T-helper 17 cell (primary cell): ENCODE measurements around the gene RFTN1. TPM values are rescaled to one million over a fixed set of nuclear protein-coding genes. Genes with fewer than 3 reads are reported as not detected.
A peak's percentile ranks its signal among the peaks of the same experiment; 100 is the strongest.

Experiments
- ATAC-seq: fragments of 150-1000 bp; cut with Tn5 transposase; 2 replicates; pipeline ENCODE4 v1.10.0; 2021; ENCODE audit warnings: mild to moderate bottlenecking, moderate library complexity
- DNase-seq, 3 donors: peaks; one replicate each; pipeline versions ENCODE4 v3.0.0 to v3.0.0-alpha.2; 2020 to 2021
- H3K9me3 ChIP-seq: one replicate; pipeline ENCODE4 v1.7.0; 2013; ENCODE audit warnings: low read length, mild to moderate bottlenecking; ENCODE audit not compliant: control insufficient read depth, poor library complexity, severe bottlenecking
- H3K27ac Mint-ChIP-seq: one replicate; pipeline ENCODE4 v1.8.0; 2022; ENCODE audit warnings: mild to moderate bottlenecking, moderate library complexity, mixed read lengths
- H3K27me3 Mint-ChIP-seq: one replicate; pipeline ENCODE4 v1.8.0; 2022; ENCODE audit warnings: mixed read lengths
- H3K36me3 Mint-ChIP-seq: one replicate; pipeline ENCODE4 v1.8.0; 2022; ENCODE audit warnings: low read depth, mixed read lengths
- H3K4me1 Mint-ChIP-seq: one replicate; pipeline ENCODE4 v1.8.0; 2022; ENCODE audit warnings: mild to moderate bottlenecking, mixed read lengths
- H3K4me3 Mint-ChIP-seq: one replicate; pipeline ENCODE4 v1.8.0; 2022; ENCODE audit warnings: mild to moderate bottlenecking, moderate library complexity, mixed read lengths
- total RNA-seq, 4 donors: library from RNA in 2 of 4; stranded (reverse) in 2 of 4; gene quantifications; one replicate each; pipeline ENCODE4 v1.2.3 and lab custom pipeline; 2022 to 2026

The RFTN1 gene, protein sequence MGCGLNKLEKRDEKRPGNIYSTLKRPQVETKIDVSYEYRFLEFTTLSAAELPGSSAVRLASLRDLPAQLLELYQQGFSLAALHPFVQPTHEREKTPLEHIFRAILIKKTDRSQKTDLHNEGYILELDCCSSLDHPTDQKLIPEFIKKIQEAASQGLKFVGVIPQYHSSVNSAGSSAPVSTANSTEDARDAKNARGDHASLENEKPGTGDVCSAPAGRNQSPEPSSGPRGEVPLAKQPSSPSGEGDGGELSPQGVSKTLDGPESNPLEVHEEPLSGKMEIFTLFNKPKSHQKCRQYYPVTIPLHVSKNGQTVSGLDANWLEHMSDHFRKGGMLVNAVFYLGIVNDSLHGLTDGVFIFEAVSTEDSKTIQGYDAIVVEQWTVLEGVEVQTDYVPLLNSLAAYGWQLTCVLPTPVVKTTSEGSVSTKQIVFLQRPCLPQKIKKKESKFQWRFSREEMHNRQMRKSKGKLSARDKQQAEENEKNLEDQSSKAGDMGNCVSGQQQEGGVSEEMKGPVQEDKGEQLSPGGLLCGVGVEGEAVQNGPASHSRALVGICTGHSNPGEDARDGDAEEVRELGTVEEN
- total RNA-seq: 10 to 100 TPM; 51.8 to 55.8 TPM
- 66.0 to 166 reads per million in 2 donors for total RNA-seq (lab: John Stamatoyannopoulos, UW)

DNA sequence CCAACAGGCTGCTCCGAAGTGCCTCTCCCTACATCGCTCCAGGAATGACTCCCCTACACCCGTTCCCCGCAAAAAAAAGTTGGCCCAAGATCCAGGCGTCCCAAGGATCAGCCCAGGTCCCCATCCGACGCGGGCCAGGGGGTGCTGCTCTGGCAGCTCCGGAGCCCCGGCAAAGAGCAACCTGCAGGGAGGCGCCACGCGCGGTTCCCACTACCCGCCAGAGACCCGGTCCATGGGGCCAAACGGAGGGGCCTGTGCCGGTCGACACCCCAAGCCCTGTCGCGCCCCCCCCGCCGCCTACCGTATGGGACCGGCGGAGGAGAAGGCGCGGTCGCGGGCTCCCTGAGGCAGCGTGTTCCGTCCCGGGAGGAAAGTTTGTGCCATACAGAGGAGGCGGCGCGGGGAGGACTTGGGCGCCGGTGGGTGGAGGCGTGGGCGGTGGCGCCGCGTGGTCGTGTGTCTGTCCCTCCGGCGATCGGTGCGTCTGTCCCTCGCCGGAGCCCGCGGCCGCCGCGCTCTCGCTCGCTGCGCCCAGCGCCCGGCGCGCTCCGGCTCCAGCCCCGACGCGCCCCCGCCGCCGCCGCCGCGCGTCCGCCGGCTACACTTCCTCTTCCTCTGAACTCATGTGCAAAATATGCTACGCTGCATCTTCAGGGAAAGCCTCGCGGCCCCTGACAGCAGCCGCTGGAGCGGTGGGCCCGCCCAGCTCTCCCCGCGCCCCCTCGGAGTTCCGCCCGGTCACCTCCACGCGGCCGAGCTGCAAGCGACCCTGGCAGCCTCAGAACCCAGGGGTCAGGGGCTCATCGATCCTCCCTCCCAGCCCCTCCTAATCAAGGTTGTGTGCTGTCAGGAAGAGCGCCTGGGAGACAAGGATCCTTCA is at the start of gene RFTN1:
RFTN1 (minus strand) TSS at position 559 of the 880 bp plus-strand sequence. CDS start 19,830 bp downstream, outside the sequence.
- Mint-ChIP-seq H3K4me1 (peaks cover 55% of the 10 kb centered on the region), H3K27ac (peak within 1 kb of the TSS; percentile 98), H3K36me3 (peaks cover 2% of the 10 kb centered on the region), H3K4me3 (peak within 1 kb of the TSS; percentile 97), H3K27me3 (no peaks in the 10 kb centered on the region)
- peak; percentile 27 to 28 (median 27) for DNase-seq
- H3K9me3 ChIP-seq: no peaks in the 10 kb centered on the region
- peak; percentile 23 for ATAC-seq

DNA sequence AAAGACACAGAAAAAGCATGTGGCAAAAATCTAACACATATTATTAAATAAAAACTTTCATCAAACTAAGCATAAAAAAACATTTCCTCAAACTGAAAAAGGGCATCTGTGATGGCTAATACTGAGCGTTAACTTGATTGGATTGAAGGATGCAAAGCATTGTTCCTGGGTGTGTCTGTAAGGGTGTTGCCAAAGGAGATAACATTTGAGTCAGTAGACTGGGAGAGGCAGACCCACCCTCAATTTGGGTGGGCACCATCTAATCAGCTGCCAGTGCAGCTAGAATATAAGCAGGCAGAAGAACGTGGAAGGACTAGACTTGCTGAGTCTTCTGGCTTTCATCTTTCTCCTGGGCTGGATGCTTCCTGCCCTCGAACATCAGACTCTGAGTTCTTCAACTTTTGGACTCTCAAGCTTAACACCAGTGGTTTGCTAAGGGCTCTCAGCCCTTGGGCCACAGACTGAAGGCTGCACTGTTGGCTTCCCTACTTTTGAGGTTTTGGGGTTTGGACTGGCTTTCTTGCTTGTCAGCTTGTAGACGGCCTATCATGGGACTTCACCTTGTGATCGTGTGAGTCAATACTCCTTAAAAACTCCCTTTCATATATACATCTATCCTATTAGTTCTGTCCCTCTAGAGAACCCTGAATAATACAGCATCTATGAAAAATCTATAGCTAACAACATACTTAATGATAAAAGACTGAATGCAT is 46.3 kb upstream of the RFTN1 start:
- Mint-ChIP-seq H3K36me3 (peaks cover 2% of the 10 kb centered on the region), H3K27me3 (peaks cover 26% of the 10 kb centered on the region), H3K4me1 (no peaks in the 10 kb centered on the region), H3K4me3 (no peak overlapping the region), H3K27ac (no peak overlapping the region)
- DNase-seq (no peak), ATAC-seq (no peak)
- no peaks in the 10 kb centered on the region for H3K9me3 ChIP-seq

DNA sequence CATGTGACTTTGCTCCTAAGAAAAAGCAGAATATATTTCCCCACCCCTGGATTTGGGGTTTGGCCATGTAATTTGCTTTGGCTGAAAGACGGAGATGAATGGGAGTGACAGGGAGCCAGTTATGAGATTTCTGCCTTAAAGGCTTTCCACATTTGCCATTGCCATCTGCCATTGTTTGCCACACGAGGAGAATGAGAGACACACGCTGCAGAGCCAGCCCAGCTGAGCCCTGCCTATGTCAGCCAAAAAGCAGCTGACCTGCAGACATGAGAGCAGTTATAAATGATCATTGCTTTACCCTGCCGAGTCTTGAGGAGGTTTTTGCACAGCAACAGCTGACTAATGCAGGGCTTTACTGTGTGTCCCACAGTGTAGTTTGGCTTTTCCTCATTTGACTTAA is 40.6 kb upstream of the RFTN1 start:
- Mint-ChIP-seq H3K27ac (no peak overlapping the region), H3K27me3 (peaks cover 49% of the 10 kb centered on the region), H3K4me1 (no peaks in the 10 kb centered on the region), H3K36me3 (peaks cover 2% of the 10 kb centered on the region), H3K4me3 (no peak overlapping the region)
- DNase-seq (no peak), ATAC-seq (no peak)
- no peaks in the 10 kb centered on the region for H3K9me3 ChIP-seq

DNA sequence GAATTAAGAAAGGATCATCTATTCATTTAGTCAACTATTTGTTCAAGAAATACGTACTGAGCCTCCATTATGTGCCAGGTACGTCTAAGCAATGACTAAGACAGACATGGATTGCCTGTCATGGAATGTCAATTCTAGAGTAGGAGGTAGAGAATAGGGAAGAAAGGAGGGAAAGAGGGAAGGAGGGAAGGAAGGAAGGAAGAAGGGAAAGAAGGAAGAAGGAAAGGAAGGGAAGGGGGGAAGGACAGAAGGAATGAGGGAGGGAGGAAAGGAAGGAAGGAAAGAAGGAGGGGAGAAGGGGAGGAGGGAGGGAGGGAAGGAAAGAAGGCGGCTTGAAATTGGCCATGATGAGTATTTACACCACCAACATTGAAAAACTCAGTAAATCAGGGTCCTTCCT is 39.3 kb upstream of the RFTN1 start:
- no peak overlapping the region for H3K4me3 Mint-ChIP-seq
- H3K36me3 Mint-ChIP-seq: no peaks in the 10 kb centered on the region
- no peak overlapping the region for H3K27ac Mint-ChIP-seq
- H3K27me3 Mint-ChIP-seq: peaks cover 43% of the 10 kb centered on the region
- DNase-seq: no peak
- no peak for ATAC-seq
- H3K9me3 ChIP-seq: no peaks in the 10 kb centered on the region
- no peaks in the 10 kb centered on the region for H3K4me1 Mint-ChIP-seq

DNA sequence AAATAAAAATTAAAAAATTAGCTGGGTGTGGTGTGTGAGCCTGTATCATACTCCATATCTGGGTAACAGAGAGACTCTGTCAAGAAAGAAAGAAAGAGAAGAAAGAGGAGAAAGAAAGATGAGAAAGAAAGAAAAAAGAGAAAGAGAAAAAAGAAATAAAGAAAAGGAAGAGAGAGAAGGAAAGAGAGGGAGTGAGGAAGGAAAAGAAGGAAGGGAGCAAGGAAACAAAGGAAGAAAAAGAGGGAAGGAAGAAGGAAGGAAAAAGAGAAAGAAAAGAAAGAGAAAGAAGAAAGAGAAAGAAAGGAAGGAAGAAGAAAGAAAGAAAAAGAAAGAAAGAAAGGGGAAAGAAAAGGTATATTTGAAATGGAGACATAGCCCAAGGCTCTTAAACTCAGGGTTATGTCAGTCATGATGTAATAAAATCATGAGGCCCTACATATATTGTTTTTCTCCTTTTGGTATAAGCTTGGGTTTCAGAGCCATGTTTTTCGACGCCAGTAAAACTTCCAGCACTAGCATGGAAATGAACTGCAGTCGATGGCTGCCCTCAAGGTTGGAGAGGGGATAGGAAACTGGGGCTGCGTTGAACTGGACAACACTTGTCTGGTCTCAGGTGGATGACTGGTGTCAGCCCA is 38.0 kb upstream of the RFTN1 start:
- no peaks in the 10 kb centered on the region for H3K36me3 Mint-ChIP-seq
- no peak overlapping the region for H3K4me3 Mint-ChIP-seq
- H3K4me1 Mint-ChIP-seq: no peaks in the 10 kb centered on the region
- H3K27ac Mint-ChIP-seq: peak overlapping the region; percentile 93
- DNase-seq (no peak), ATAC-seq (no peak)
- H3K9me3 ChIP-seq: no peaks in the 10 kb centered on the region
- H3K27me3 Mint-ChIP-seq: peaks cover 41% of the 10 kb centered on the region

DNA sequence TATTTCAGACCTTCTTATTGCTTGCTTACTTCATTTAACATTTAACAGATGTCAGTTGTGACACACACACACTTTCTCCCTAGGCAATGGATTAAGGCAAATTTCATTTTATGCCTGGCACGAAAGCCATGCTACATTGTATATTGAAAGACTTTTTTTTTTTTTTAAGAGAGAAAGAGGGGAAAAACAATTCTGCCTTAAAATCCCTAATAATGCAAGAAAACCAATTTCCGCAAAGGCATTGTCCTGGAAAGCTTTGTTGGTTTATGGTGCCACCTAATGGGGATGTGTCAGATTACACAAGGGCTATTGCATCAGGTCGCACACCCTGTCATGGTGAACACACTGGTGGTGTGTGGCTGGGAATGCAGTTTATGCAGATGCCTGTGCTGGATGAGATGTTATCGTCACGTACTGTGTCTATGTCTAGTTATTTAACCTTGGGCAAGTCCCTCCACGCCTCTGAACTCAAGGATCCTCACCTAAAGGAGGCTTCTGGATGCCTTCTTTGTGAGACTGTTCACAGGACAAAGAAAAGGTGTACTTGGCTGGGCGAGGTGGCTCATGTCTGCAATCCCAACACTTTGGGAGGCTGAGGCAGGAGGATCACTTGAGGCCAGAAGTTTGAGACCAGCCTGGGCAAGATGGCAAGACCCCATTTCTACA is 37.3 kb upstream of the RFTN1 start:
- no peaks in the 10 kb centered on the region for H3K9me3 ChIP-seq
- H3K27ac Mint-ChIP-seq: peak overlapping the region; percentile 93
- ATAC-seq (peak; percentile 100), DNase-seq (peak; percentile 32 to 70 (median 44))
- no peak overlapping the region for H3K4me3 Mint-ChIP-seq
- no peaks in the 10 kb centered on the region for H3K36me3 Mint-ChIP-seq
- H3K27me3 Mint-ChIP-seq: peaks cover 39% of the 10 kb centered on the region
- peaks cover 2% of the 10 kb centered on the region for H3K4me1 Mint-ChIP-seq

DNA sequence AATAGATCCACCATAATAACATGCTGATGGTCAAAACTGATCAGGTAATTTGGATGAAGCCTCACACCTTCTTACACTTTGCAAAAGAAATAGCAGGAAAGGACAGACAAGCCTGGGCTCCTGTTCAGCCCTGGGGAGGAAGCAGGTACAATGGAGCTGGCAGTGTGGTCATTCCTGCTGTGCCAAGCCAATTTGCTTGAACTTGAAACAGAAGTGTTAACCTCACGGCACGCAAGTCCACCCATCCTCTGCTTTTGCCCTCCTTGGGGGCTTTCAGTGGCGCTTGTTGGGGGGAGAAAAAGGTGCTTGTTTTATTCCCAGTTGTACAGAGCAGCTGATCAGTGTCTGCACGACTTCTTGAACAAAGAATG is 36.8 kb upstream of the RFTN1 start:
- peaks cover 35% of the 10 kb centered on the region for H3K27me3 Mint-ChIP-seq
- peaks cover 2% of the 10 kb centered on the region for H3K4me1 Mint-ChIP-seq
- no peak overlapping the region for H3K4me3 Mint-ChIP-seq
- H3K36me3 Mint-ChIP-seq: no peaks in the 10 kb centered on the region
- ATAC-seq (no peak), DNase-seq (no peak)
- H3K9me3 ChIP-seq: no peaks in the 10 kb centered on the region
- peak overlapping the region; percentile 93 for H3K27ac Mint-ChIP-seq

DNA sequence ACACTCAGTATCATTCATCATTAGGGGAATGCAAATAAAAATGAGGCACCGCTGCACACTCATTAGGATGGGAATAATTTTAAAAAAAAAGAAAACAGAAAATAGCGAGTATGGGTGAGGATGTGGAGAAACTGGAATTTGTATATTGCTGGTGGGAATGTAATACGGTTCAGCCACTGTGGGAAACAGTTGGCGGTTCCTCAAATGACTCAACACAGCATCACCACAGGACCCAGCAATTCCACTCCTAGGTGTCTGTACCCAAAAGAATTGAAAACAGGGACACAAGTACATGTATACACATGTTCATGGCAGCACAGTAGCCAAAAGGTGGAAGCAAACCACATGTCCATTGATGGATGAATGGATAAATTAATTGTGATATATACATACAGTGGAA is 35.2 kb upstream of the RFTN1 start:
- H3K4me3 Mint-ChIP-seq: no peak overlapping the region
- H3K36me3 Mint-ChIP-seq: no peaks in the 10 kb centered on the region
- DNase-seq: no peak
- peaks cover 23% of the 10 kb centered on the region for H3K27me3 Mint-ChIP-seq
- peaks cover 2% of the 10 kb centered on the region for H3K4me1 Mint-ChIP-seq
- no peak for ATAC-seq
- H3K27ac Mint-ChIP-seq: no peak overlapping the region
- no peaks in the 10 kb centered on the region for H3K9me3 ChIP-seq

DNA sequence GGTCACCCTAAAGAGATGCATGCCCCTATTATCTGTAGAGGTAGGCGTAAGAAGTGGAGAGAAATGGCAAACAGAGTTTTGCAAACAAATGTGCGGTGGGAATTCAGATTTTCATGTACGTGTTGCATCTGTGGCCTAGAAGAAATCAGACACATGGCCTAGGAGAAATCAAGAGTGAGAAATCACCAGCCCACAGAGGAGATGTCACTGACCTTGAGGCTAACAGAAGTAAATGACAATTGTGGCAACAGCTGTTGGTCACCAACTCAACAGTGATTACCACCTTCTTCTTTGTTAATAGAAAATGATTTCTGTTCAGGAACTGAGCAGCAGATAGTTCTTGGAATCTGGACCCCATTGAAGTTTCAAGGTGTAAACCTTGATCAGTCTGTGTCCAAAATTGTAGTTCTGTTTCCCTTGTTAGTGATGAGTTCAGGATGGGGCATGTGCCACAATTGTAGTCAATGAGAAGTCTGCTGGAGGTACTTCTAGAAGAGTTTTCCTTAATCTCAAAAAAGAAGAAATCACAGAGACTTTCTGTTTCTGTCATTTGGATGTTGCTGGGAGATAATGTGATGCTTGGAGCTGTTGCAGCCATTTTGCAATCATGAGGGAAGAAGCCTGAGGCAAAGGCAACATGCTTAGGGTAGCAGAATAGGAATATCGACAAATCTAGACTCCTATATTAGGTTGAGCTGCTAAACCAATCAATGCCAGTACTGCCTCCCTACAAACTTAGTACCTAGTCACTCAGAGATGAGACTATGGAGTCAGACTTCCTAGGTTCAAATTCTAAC is 34.3 kb upstream of the RFTN1 start:
- ATAC-seq: no peak
- H3K4me3 Mint-ChIP-seq: no peak overlapping the region
- H3K4me1 Mint-ChIP-seq: peaks cover 2% of the 10 kb centered on the region
- DNase-seq: no peak
- peaks cover 14% of the 10 kb centered on the region for H3K27me3 Mint-ChIP-seq
- no peaks in the 10 kb centered on the region for H3K9me3 ChIP-seq
- no peak overlapping the region for H3K27ac Mint-ChIP-seq
- no peaks in the 10 kb centered on the region for H3K36me3 Mint-ChIP-seq

DNA sequence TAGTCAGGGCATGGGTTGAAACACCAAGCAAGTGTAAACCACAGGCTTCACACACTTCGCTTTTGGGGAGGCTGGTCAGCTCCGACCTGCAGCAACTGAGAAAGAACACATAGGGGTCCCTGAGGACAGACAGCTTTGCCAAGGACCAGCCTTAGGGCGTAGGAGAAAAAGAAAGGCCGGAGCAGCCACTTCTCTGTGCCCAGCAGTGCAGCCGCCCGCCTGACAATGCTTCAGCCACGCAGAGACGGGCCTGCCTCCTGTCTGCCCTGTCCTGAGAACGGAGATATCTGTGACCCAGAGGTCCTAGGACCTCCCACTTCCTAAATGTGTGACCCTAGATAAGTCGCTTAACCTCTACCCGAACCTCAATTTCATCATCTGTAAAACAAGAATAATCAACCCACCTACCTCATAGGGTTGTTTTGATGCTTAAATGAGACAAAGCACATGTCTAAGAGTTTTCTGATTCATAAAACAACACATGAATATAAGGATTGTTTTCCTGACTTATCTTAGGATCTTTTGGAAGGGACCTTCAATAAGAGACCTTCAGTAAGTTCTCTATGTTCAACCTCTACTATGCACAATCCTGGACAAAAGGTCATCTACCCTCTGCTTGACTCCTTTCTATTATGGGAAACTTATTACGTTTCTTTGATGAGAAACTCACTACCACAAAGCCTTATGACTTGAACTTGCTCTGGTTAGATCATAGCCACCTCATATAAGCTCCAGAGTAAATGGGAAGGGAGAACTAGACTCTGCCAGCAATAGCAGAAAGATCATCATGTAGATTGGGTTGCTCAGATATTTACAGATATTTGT is 32.9 kb upstream of the RFTN1 start:
- no peak for DNase-seq
- no peak overlapping the region for H3K27ac Mint-ChIP-seq
- H3K4me3 Mint-ChIP-seq: no peak overlapping the region
- no peak for ATAC-seq
- no peaks in the 10 kb centered on the region for H3K9me3 ChIP-seq
- H3K27me3 Mint-ChIP-seq: peaks cover 9% of the 10 kb centered on the region
- H3K4me1 Mint-ChIP-seq: peaks cover 2% of the 10 kb centered on the region
- H3K36me3 Mint-ChIP-seq: no peaks in the 10 kb centered on the region
